Lower leg skin (tissue), 4 donors: ENCODE data around the gene ADCYAP1R1. TPM values are rescaled to one million over a fixed set of nuclear protein-coding genes. Genes with fewer than 3 reads are reported as not detected.

Source experiments
- DNase-seq, 2 donors: peaks; one replicate each; pipeline ENCODE4 v3.0.0-alpha.2; 2019; ENCODE audit warnings: low spot score in 2 of 2
- H3K4me3 ChIP-seq: fragments of 200-600 bp; sonication (generic); 2 replicates; pipeline ENCODE4 v1.5.1; 2017; ENCODE audit warnings: mild to moderate bottlenecking, low read depth; ENCODE audit not compliant: poor library complexity, severe bottlenecking
- CTCF ChIP-seq, 3 donors: fragments of 450-650 bp; IDR thresholded peaks; one replicate each; pipeline ENCODE4 v1.5.1; 2016; ENCODE audit warnings: antibody characterized with exemption in 3 of 3, mild to moderate bottlenecking in 3 of 3, moderate library complexity in 2 of 3
- POLR2A ChIP-seq, 2 donors: fragments of 450-650 bp; IDR thresholded peaks; one replicate each; pipeline ENCODE4 v1.6.1; 2016 to 2017; ENCODE audit warnings: antibody characterized with exemption in 2 of 2, mild to moderate bottlenecking in 1 of 2, moderate library complexity in 1 of 2
- WGBS, 2 donors: methylation state at CpG; one replicate each; pipeline ENCODE4 v1.1.5; 2018; 5-methylcytosine and 5-hydroxymethylcytosine counted together
- intact Hi-C: fragments of 100-400 bp; cut with DNase I; formaldehyde crosslinking; loops from one replicate; pipeline ENCODE4 v1.15.0; 2023; ENCODE audit warnings: low total_unique reads
- total RNA-seq, 4 donors: library from RNA; depleted of rRNA; stranded (reverse); fragments of >200 nt; gene quantifications; one replicate each; pipeline ENCODE4 v1.1.0, GENCODE V29; 2016

Gene ADCYAP1R1
- total RNA-seq, 4 donors from 2014 or later: 0.52 to 1.2 TPM; not detected in 2

GRCh38 chr7:31058122-31058521 lies 6.0 kb downstream of the ADCYAP1R1 start:
- 68% methylated on average over 7 of the region's 7 CpGs for WGBS, 2 donors
- no peak for DNase-seq
- intact Hi-C loops: no loop called here
- no peak overlapping the region for H3K4me3 ChIP-seq
- TF ChIP-seq CTCF (IDR thresholded peaks at IDR 0.05) (no peak), POLR2A (IDR thresholded peaks at IDR 0.05) (no peak)

GRCh38 chr7:31058688-31059087 lies 6.6 kb downstream of the ADCYAP1R1 start:
- intact Hi-C loops: no loop called here
- no peak for TF ChIP-seq CTCF (IDR thresholded peaks at IDR 0.05)
- TF ChIP-seq POLR2A (IDR thresholded peaks at IDR 0.05): no peak
- no peak overlapping the region for H3K4me3 ChIP-seq
- no peak for DNase-seq
- 94 to 96% methylated on average over 3 of the region's 3 CpGs for WGBS, 2 donors

GRCh38 chr7:31059551-31059950 lies 7.4 kb downstream of the ADCYAP1R1 start:
- intact Hi-C loops: no loop called here
- no peak for DNase-seq
- TF ChIP-seq POLR2A (IDR thresholded peaks at IDR 0.05): no peak
- no peak for TF ChIP-seq CTCF (IDR thresholded peaks at IDR 0.05)
- no peak overlapping the region for H3K4me3 ChIP-seq
- WGBS, 2 donors: 65 to 78% methylated on average over 8 of the region's 8 CpGs

- no peak for TF ChIP-seq CTCF (IDR thresholded peaks at IDR 0.05)
- WGBS, 2 donors: 48 to 57% methylated on average over 3 of the region's 5 CpGs
- intact Hi-C loops: no loop called here
- DNase-seq: no peak
- no peak overlapping the region for H3K4me3 ChIP-seq
Observed at GRCh38 chr7:31061185-31061584, 9.1 kb downstream of the ADCYAP1R1 start.

GRCh38 chr7:31062746-31063435 lies 10.8 kb downstream of the ADCYAP1R1 start:
- 78 to 91% methylated on average over 8 of the region's 8 CpGs for WGBS, 2 donors
- intact Hi-C loops: no loop called here
- no peak overlapping the region for H3K4me3 ChIP-seq
- no peak for DNase-seq
- TF ChIP-seq POLR2A (IDR thresholded peaks at IDR 0.05) (no peak), CTCF (IDR thresholded peaks at IDR 0.05) (no peak)
